SK-N-SH (cell line): ENCODE measurements around the gene SEC11A. TPM values are rescaled to one million over a fixed set of nuclear protein-coding genes. Genes with fewer than 3 reads are reported as not detected.
"Not testable (repeated sequence)": the region's sequence is repeated elsewhere in the genome, so short reads cannot be mapped to it uniquely, and the experiment has no call there.

Experiments
- CTCF ChIA-PET: fragments of 300-600, 350-600 bp; formaldehyde crosslinking; extraction: SDS; loops from one replicate; lab custom pipeline; 2021; lab: Yijun Ruan, JAX
- POLR2A ChIA-PET: fragments of 350-600 bp; sonication (Branson Sonifier 250); formaldehyde crosslinking; extraction: SDS; loops from one replicate; lab custom pipeline; 2020; ENCODE audit warnings: antibody characterized with exemption, inconsistent platforms; lab: Yijun Ruan, JAX
- DNase-seq: peaks from one replicate; pipeline ENCODE4 v3.0.0; 2012
- H2AFZ ChIP-seq: fragments of 200-600 bp; sonication (generic); 2 replicates; pipeline ENCODE4 v1.8.1; 2016; ENCODE audit warnings: antibody characterized with exemption, mild to moderate bottlenecking, low read depth
- H3F3A ChIP-seq: fragments of 200-600 bp; sonication (generic); replicated peaks from 2 replicates; pipeline ENCODE3; 2016; ENCODE audit warnings: antibody characterized with exemption, mild to moderate bottlenecking; ENCODE audit not compliant: insufficient read depth
- H3K27ac ChIP-seq, 2 experiments: fragments of 200-500 bp in 1 of 2; fragments of 200-600 bp in 1 of 2; sonication (Bioruptor generic) in 1 of 2; sonication (generic), shearing (Covaris generic) in 1 of 2; 2 replicates each; pipeline versions ENCODE4 v1.5.1 to v1.6.1; 2014 to 2016; ENCODE audit warnings: low read depth in 2 of 2, inconsistent platforms in 1 of 2, low read length in 1 of 2, mild to moderate bottlenecking in 1 of 2, mixed read lengths in 1 of 2
- H3K27me3 ChIP-seq: fragments of 200-600 bp; sonication (generic), shearing (Covaris generic); 2 replicates; pipeline ENCODE4 v1.6.1; 2016; ENCODE audit warnings: mixed run types; ENCODE audit not compliant: insufficient read depth
- H3K36me3 ChIP-seq, 2 experiments: fragments of 200-500 bp in 1 of 2; fragments of 200-600 bp in 1 of 2; sonication (Bioruptor generic) in 1 of 2; sonication (generic) in 1 of 2; replicated peaks in 1 of 2; 2 replicates each; pipeline versions ENCODE3 to v1.5.1; 2014 to 2016; ENCODE audit warnings: low read length in 1 of 2, mild to moderate bottlenecking in 1 of 2; ENCODE audit not compliant: insufficient read depth in 2 of 2, control insufficient read depth in 1 of 2
- H3K4me1 ChIP-seq, 2 experiments: fragments of 200-500 bp in 1 of 2; fragments of 200-600 bp in 1 of 2; sonication (Bioruptor generic) in 1 of 2; sonication (generic), shearing (Covaris generic) in 1 of 2; 2 replicates each; pipeline versions ENCODE4 v1.5.1 to v1.6.1; 2014 to 2016; ENCODE audit warnings: low read depth in 1 of 2, low read length in 1 of 2, mixed run types in 1 of 2; ENCODE audit not compliant: insufficient read depth in 2 of 2, control insufficient read depth in 1 of 2
- H3K4me2 ChIP-seq: fragments of 200-600 bp; sonication (generic), shearing (Covaris generic); 2 replicates; pipeline ENCODE4 v1.6.1; 2017; ENCODE audit warnings: mixed run types
- H3K4me3 ChIP-seq, 2 experiments: fragments of 200-500 bp in 1 of 2; fragments of 200-600 bp in 1 of 2; sonication (Bioruptor generic) in 1 of 2; sonication (generic), shearing (Covaris generic) in 1 of 2; 2 replicates each; pipeline versions ENCODE4 v1.5.1 to v1.8.1; 2014 to 2016; ENCODE audit warnings: low read depth in 2 of 2, inconsistent platforms in 1 of 2, low read length in 1 of 2, mild to moderate bottlenecking in 1 of 2, mixed read lengths in 1 of 2, moderate library complexity in 1 of 2
- H3K79me2 ChIP-seq: fragments of 200-600 bp; sonication (generic); 2 replicates; pipeline ENCODE4 v1.8.1; 2017; ENCODE audit warnings: mild to moderate bottlenecking; ENCODE audit not compliant: insufficient read depth
- H3K9ac ChIP-seq: fragments of 200-600 bp; sonication (generic); 2 replicates; pipeline ENCODE4 v1.6.1; 2017; ENCODE audit warnings: mixed run types
- H3K9me2 ChIP-seq: fragments of 200-600 bp; sonication (generic); 2 replicates; pipeline ENCODE4 v1.6.1; 2017; ENCODE audit warnings: mixed run types
- H3K9me3 ChIP-seq: fragments of 200-600 bp; sonication (generic); 2 replicates; pipeline ENCODE4 v1.6.1; 2017; ENCODE audit warnings: mixed run types, mild to moderate bottlenecking, moderate library complexity
- H4K20me1 ChIP-seq: fragments of 200-600 bp; sonication (generic); 2 replicates; pipeline ENCODE4 v1.6.1; 2017; ENCODE audit warnings: mild to moderate bottlenecking, mixed run types; ENCODE audit not compliant: insufficient read depth
- ELF1 ChIP-seq: IDR thresholded peaks from 2 replicates; pipeline ENCODE4 v1.4.0; 2012
- EP300 ChIP-seq, 2 experiments: IDR thresholded peaks; 2 replicates each; pipeline versions ENCODE4 v1.4.0 to v1.6.1; 2012; ENCODE audit warnings: borderline replicate concordance in 1 of 2, low read depth in 1 of 2, low read length in 1 of 2
- GABPA ChIP-seq: IDR thresholded peaks from 2 replicates; pipeline ENCODE4 v1.4.0; 2012; ENCODE audit warnings: low read depth, mild to moderate bottlenecking
- GATA2 ChIP-seq: sonication (generic); formaldehyde crosslinking; IDR thresholded peaks from 2 replicates; pipeline ENCODE4 v1.5.0; 2020; ENCODE audit warnings: mild to moderate bottlenecking, missing genetic modification reagents
- MEF2A ChIP-seq: IDR thresholded peaks from 2 replicates; pipeline ENCODE4 v1.4.0; 2012; ENCODE audit warnings: low read depth, borderline replicate concordance
- NRF1 ChIP-seq: IDR thresholded peaks from 2 replicates; pipeline ENCODE4 v1.6.1; 2012; ENCODE audit warnings: low read depth, mild to moderate bottlenecking, low read length
- RCOR1 ChIP-seq: fragments of 150-350 bp; IDR thresholded peaks from 2 replicates; pipeline ENCODE4 v1.6.1; 2017; ENCODE audit warnings: antibody characterized with exemption, low read length
- RXRA ChIP-seq: IDR thresholded peaks from 2 replicates; pipeline ENCODE4 v1.4.0; 2012; ENCODE audit warnings: low read depth, mild to moderate bottlenecking, borderline replicate concordance
- SIN3A ChIP-seq: IDR thresholded peaks from 2 replicates; pipeline ENCODE4 v1.6.1; 2012; ENCODE audit warnings: low read depth, mild to moderate bottlenecking, low read length, moderate library complexity, borderline replicate concordance
- SMC3 ChIP-seq: IDR thresholded peaks from 2 replicates; pipeline ENCODE4 v1.6.1; 2012; ENCODE audit warnings: low read depth, low read length, improper control_type of control experiment
- TAF1 ChIP-seq: IDR thresholded peaks from 2 replicates; pipeline ENCODE4 v1.6.1; 2012; ENCODE audit warnings: low read depth, mild to moderate bottlenecking, low read length, moderate library complexity, borderline replicate concordance
- TCF12 ChIP-seq: IDR thresholded peaks from 2 replicates; pipeline ENCODE4 v1.4.0; 2012
- TEAD4 ChIP-seq: IDR thresholded peaks from 2 replicates; pipeline ENCODE4 v1.4.0; 2012; ENCODE audit warnings: mild to moderate bottlenecking, borderline replicate concordance; ENCODE audit not compliant: insufficient read depth
- YY1 ChIP-seq: IDR thresholded peaks from 2 replicates; pipeline ENCODE4 v1.4.0; 2012; ENCODE audit warnings: low read depth, mild to moderate bottlenecking
- WGBS: methylation state at CpG from one replicate; pipeline ENCODE4 v1.1.6; 2017; ENCODE audit warnings: low lambda C conversion rate; 5-methylcytosine and 5-hydroxymethylcytosine counted together
- polyA plus RNA-seq, 3 experiments: library from polyadenylated mRNA; depleted of rRNA; stranded (reverse); fragments of >200 nt; gene quantifications; 2 replicates each; pipeline ENCODE4 v1.2.3, GENCODE V29; 2012
- TF ChIP-seq, protein P1 (sequence below): IDR thresholded peaks from 2 replicates; pipeline ENCODE4; 2012
- TF ChIP-seq, protein P2 (sequence below): fragments of 150-350 bp; IDR thresholded peaks from 2 replicates; pipeline ENCODE4 v1.6.1; 2016; ENCODE audit warnings: mild to moderate bottlenecking, low read depth, low read length
- TF ChIP-seq, protein P3 (sequence below): IDR thresholded peaks from 2 replicates; pipeline ENCODE4 v1.4.0; 2012; ENCODE audit warnings: low read depth
- TF ChIP-seq, protein P4 (sequence below): IDR thresholded peaks from 2 replicates; pipeline ENCODE4 v1.4.0; 2012; ENCODE audit warnings: low read depth, borderline replicate concordance
- TF ChIP-seq, protein P5 (sequence below): fragments of 200-600 bp; sonication (generic); IDR thresholded peaks from 2 replicates; pipeline ENCODE4 v1.6.1; 2017; ENCODE audit warnings: antibody characterized with exemption, mild to moderate bottlenecking, moderate library complexity

Gene SEC11A
- polyA plus RNA-seq, 1 of the 3 experiments (the other 2 are of a cell fraction): 107 TPM

DNA sequence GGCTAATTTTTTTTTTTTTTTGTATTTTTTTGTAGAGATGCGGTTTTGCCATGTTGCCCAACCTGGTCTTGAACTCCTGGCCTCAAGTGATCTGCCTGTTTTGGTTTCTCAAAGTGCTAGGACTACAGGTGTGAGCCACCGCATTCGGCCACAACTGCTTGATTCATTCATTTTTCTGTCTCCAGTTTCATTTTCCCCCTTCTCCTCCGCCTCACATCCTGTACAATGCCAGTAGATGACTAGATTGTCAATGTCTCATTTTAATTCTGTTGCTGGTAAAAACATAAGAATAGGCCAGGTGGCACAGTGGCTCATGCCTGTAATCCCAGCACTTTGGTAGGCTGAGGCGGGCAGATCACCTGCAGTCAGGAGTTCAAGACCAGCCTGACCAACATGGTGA is 20.4 kb upstream of the SEC11A start:
- Histone ChIP-seq H2AFZ (no peak overlapping the region), H3K4me1 (no peaks in the 10 kb centered on the region), H3F3A (no peaks in the 10 kb centered on the region), H3K4me2 (no peak overlapping the region), H3K4me3 (no peak overlapping the region), H3K79me2 (no peaks in the 10 kb centered on the region), H3K9me3 (no peaks in the 10 kb centered on the region), H3K9me2 (no peaks in the 10 kb centered on the region)
- no peak for DNase-seq
- 95% methylated on average over 5 of the region's 5 CpGs for WGBS
- TF ChIP-seq, protein P1, sequence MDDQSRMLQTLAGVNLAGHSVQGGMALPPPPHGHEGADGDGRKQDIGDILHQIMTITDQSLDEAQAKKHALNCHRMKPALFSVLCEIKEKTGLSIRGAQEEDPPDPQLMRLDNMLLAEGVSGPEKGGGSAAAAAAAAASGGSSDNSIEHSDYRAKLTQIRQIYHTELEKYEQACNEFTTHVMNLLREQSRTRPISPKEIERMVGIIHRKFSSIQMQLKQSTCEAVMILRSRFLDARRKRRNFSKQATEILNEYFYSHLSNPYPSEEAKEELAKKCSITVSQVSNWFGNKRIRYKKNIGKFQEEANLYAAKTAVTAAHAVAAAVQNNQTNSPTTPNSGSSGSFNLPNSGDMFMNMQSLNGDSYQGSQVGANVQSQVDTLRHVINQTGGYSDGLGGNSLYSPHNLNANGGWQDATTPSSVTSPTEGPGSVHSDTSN: no peak
- TF ChIP-seq, protein P2, sequence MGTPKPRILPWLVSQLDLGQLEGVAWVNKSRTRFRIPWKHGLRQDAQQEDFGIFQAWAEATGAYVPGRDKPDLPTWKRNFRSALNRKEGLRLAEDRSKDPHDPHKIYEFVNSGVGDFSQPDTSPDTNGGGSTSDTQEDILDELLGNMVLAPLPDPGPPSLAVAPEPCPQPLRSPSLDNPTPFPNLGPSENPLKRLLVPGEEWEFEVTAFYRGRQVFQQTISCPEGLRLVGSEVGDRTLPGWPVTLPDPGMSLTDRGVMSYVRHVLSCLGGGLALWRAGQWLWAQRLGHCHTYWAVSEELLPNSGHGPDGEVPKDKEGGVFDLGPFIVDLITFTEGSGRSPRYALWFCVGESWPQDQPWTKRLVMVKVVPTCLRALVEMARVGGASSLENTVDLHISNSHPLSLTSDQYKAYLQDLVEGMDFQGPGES: no peak
- TF ChIP-seq EP300 (IDR thresholded peaks at IDR 0.05; ENCODE audit: borderline replicate concordance in 1 of 2, low read depth in 1 of 2, low read length in 1 of 2) (no peak), ELF1 (no peak), GABPA (no peak), RCOR1 (no peak), SIN3A (no peak), TCF12 (no peak), NRF1 (no peak), GATA2 (CRISPR knock-in tag) (no peak), YY1 (no peak), MEF2A (no peak), SMC3 (no peak), TEAD4 (no peak), TAF1 (no peak), RXRA (no peak)
- TF ChIP-seq, protein P3, sequence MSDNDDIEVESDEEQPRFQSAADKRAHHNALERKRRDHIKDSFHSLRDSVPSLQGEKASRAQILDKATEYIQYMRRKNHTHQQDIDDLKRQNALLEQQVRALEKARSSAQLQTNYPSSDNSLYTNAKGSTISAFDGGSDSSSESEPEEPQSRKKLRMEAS: no peak
- TF ChIP-seq, protein P4, sequence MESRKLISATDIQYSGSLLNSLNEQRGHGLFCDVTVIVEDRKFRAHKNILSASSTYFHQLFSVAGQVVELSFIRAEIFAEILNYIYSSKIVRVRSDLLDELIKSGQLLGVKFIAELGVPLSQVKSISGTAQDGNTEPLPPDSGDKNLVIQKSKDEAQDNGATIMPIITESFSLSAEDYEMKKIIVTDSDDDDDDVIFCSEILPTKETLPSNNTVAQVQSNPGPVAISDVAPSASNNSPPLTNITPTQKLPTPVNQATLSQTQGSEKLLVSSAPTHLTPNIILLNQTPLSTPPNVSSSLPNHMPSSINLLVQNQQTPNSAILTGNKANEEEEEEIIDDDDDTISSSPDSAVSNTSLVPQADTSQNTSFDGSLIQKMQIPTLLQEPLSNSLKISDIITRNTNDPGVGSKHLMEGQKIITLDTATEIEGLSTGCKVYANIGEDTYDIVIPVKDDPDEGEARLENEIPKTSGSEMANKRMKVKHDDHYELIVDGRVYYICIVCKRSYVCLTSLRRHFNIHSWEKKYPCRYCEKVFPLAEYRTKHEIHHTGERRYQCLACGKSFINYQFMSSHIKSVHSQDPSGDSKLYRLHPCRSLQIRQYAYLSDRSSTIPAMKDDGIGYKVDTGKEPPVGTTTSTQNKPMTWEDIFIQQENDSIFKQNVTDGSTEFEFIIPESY: no peak
- TF ChIP-seq, protein P5, sequence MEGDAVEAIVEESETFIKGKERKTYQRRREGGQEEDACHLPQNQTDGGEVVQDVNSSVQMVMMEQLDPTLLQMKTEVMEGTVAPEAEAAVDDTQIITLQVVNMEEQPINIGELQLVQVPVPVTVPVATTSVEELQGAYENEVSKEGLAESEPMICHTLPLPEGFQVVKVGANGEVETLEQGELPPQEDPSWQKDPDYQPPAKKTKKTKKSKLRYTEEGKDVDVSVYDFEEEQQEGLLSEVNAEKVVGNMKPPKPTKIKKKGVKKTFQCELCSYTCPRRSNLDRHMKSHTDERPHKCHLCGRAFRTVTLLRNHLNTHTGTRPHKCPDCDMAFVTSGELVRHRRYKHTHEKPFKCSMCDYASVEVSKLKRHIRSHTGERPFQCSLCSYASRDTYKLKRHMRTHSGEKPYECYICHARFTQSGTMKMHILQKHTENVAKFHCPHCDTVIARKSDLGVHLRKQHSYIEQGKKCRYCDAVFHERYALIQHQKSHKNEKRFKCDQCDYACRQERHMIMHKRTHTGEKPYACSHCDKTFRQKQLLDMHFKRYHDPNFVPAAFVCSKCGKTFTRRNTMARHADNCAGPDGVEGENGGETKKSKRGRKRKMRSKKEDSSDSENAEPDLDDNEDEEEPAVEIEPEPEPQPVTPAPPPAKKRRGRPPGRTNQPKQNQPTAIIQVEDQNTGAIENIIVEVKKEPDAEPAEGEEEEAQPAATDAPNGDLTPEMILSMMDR: no peak
- TF ChIP-seq, all 33 proteins: peak for 0
- H3K27ac ChIP-seq: no peak overlapping the region
- no peak overlapping the region for H3K9ac ChIP-seq
- H4K20me1 ChIP-seq: no peaks in the 10 kb centered on the region
- CTCF ChIA-PET: no interaction called here
- POLR2A ChIA-PET: no interaction called here
- H3K27me3 ChIP-seq: no peaks in the 10 kb centered on the region
- H3K36me3 ChIP-seq: no peaks in the 10 kb centered on the region

DNA sequence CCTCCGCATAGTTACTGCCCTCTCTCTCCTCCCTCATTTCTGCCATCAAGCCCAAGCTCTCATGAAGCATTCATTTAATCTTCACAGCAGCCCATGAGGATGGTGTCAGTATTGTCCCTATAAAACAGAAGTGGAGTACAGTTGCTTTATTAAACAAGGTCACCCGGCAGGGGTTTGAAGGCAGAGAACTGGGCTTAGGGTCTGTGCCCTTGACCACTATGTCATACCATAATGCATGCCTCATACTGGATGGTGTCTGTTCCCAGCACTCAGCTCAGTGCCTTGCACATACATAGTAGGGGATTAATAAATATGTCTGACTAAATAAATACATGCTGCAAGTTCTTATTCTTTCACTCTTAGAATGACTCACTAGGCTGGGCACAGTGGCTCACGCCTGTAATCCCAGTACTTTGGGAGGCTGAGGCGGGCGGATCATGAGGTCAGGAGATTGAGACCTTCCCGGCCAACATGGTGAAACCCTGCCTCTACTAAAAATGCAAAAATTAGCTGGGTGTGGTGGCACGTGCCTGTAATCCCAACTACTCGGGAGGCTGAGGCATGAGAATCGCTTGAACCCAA is 19.6 kb upstream of the SEC11A start:
- H3K9ac ChIP-seq, H3K9me3 ChIP-seq, H3K9me2 ChIP-seq, H2AFZ ChIP-seq, H3K4me2 ChIP-seq, H3K27me3 ChIP-seq, CTCF ChIA-PET, H3K36me3 ChIP-seq, H3F3A ChIP-seq, H3K4me1 ChIP-seq, DNase-seq, H3K4me3 ChIP-seq, H4K20me1 ChIP-seq, POLR2A ChIA-PET, H3K79me2 ChIP-seq, H3K27ac ChIP-seq: not testable (repeated sequence)
- 86% methylated on average over 9 of the region's 9 CpGs for WGBS
